ENCODE data around the gene SEMA5A.

Gene SEMA5A

DNA sequence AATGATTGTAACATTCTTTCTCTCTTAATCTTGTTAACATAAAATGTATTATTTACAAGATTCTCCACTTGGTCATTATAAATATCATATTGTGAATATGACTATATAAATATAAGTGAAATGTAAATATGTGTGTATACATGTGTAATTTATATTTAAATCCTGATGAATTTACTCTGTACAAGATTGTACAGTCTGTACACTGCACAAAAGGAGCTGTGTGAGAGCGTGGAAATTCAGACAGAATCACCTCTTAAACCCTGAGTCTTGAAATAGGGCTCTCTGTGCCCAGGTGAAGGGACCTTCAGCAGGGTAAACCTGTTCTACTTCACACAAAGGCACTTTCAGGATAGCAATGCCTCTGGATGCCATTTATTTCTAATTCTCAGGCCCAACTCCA is 456.0 kb downstream of the SEMA5A start:
- TF ChIP-seq, protein P1, sequence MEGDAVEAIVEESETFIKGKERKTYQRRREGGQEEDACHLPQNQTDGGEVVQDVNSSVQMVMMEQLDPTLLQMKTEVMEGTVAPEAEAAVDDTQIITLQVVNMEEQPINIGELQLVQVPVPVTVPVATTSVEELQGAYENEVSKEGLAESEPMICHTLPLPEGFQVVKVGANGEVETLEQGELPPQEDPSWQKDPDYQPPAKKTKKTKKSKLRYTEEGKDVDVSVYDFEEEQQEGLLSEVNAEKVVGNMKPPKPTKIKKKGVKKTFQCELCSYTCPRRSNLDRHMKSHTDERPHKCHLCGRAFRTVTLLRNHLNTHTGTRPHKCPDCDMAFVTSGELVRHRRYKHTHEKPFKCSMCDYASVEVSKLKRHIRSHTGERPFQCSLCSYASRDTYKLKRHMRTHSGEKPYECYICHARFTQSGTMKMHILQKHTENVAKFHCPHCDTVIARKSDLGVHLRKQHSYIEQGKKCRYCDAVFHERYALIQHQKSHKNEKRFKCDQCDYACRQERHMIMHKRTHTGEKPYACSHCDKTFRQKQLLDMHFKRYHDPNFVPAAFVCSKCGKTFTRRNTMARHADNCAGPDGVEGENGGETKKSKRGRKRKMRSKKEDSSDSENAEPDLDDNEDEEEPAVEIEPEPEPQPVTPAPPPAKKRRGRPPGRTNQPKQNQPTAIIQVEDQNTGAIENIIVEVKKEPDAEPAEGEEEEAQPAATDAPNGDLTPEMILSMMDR (conservative IDR thresholded peaks at IDR 0.05; ENCODE audit: control insufficient read depth, insufficient read depth, low read depth, low read length), result no peak
- no peak overlapping the region for H3K4me3 ChIP-seq (ENCODE audit: control insufficient read depth, low read depth, low read length)
- no peak for DNase-seq (ENCODE audit: low read depth)

DNA sequence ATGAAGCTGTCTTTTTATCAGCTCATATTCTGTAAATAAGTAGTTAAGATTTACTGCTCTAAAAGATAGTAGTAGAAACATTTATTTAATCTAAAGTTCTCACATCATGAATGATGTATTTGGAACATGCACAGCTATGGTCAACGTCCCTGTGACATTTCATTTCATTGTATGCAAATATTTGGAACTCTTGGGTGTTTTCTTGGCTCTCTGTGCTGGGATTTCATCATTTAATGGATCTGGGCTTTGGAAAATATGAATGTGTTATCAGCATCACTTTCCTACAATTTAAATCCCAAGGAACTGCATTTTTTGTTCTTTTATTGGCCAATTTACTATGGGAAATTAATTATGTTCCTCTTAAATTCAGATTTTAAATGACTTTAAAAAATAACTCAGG is 462.9 kb downstream of the SEMA5A start:
- no peak overlapping the region for H3K4me3 ChIP-seq (ENCODE audit: control insufficient read depth, low read depth, low read length)
- DNase-seq (ENCODE audit: low read depth), result no peak
- TF ChIP-seq, protein P1 (conservative IDR thresholded peaks at IDR 0.05; ENCODE audit: control insufficient read depth, insufficient read depth, low read depth, low read length), result no peak

DNA sequence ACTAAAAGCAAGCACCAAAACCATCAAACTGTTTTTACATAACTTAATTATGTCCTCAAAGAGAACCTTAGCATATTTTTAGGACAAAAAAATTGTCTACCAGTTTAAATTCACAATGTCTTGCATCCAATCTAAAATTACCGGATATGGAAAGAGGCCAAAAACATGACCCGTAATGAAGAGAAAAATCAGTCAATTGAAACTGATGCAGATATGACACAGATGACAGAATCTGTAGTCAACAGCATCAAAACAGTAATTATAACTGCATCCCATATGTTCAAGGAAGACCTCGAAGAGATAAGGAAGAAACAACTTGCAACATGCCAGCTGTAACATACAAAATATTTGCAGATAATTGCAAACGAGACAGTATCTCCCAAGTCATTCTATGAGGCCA is 473.2 kb downstream of the SEMA5A start:
- no peak overlapping the region for H3K4me3 ChIP-seq (ENCODE audit: control insufficient read depth, low read depth, low read length)
- DNase-seq (ENCODE audit: low read depth), result no peak
- TF ChIP-seq, protein P1 (conservative IDR thresholded peaks at IDR 0.05; ENCODE audit: control insufficient read depth, insufficient read depth, low read depth, low read length), result no peak

DNA sequence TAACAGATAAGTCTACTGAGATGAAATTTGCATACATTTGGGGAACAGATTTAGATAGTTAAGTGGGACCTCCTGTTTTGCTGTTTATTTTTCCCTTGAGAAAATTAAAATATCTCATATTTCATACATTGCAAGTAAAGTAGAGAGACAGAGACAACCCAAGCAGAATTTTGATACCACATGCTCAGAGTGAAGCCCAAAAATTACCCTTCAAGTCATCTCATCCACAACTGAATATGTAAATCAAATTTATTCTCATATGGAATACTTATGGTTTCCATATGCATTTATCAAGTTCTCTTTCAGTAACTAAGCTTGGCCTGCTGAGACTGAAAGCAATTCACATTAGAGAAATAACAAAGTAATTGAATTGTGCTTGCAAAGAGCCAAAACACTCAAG is 474.4 kb downstream of the SEMA5A start:
- no peak overlapping the region for H3K4me3 ChIP-seq (ENCODE audit: control insufficient read depth, low read depth, low read length)
- no peak for DNase-seq (ENCODE audit: low read depth)
- TF ChIP-seq, protein P1 (conservative IDR thresholded peaks at IDR 0.05; ENCODE audit: control insufficient read depth, insufficient read depth, low read depth, low read length), result no peak

DNA sequence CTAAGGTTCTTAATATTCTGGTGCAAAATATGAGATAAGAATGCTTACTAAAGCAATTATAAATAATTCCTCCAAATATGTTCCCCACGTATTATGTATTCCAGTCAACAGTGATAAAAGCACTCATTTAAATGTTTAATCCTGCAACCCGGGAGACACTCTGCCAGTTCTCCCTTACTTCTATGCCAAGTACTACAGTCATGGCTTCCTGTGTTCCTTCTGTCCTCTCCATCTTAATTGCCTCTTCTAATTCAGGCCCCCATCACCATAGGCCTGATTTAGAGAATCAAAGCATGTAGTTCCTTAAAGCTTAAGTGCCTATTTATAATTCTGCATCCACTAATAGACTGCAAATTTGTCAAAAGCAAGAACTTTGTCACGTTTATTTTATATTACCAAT is 474.8 kb downstream of the SEMA5A start:
- TF ChIP-seq, protein P1 (conservative IDR thresholded peaks at IDR 0.05; ENCODE audit: control insufficient read depth, insufficient read depth, low read depth, low read length), result no peak
- no peak for DNase-seq (ENCODE audit: low read depth)
- H3K4me3 ChIP-seq (ENCODE audit: control insufficient read depth, low read depth, low read length), result no peak overlapping the region

DNA sequence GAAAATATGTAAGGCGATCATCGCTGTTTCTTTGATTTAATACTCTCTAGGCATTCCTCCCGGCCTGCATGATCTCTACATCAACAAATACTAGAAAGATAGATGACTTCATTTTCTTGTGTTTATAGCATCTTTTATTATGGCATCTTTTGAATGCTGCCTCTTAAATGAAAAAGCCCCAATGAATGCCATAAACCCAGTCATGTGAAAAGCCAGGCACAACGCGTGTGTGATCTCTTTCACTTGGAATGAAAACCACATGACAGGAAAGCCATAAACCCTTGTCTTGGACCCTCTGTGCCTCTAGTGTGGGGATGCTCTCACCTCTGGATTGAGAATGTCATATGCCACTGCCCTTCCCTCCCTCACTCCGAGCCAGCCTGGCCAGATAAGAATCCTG is 476.2 kb downstream of the SEMA5A start:
- TF ChIP-seq, protein P1 (conservative IDR thresholded peaks at IDR 0.05; ENCODE audit: control insufficient read depth, insufficient read depth, low read depth, low read length), result no peak
- no peak overlapping the region for H3K4me3 ChIP-seq (ENCODE audit: control insufficient read depth, low read depth, low read length)
- DNase-seq (ENCODE audit: low read depth), result no peak

DNA sequence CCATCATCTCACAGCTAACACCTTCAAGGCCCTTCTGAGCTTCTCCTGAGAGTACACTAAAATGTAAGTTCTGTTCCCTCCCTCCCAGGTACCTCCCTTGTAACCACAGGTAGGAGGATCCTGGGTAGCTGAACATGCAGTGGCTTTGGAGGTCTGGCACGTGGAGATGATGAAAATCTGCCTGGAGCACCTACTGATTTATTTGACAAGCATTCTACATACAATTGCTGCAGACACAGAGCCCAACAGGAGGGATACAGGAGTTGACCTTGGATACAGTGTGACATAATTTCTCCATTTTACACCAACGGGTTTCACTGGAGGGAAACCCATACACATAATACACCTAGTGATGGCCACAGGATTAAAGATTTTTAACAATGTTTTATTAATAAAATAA is 478.7 kb downstream of the SEMA5A start:
- TF ChIP-seq, protein P1 (conservative IDR thresholded peaks at IDR 0.05; ENCODE audit: control insufficient read depth, insufficient read depth, low read depth, low read length), result no peak
- no peak for DNase-seq (ENCODE audit: low read depth)

More for the DNA sequence above, 478.7 kb downstream of the SEMA5A start:
- no peak overlapping the region for H3K4me3 ChIP-seq (ENCODE audit: control insufficient read depth, low read depth, low read length)

All from fibroblast of mammary gland (primary cell).